HepG2 (cell line): Measurements from ENCODE around the gene USP7. TPM values are rescaled to one million over a fixed set of nuclear protein-coding genes. Genes with fewer than 3 reads are reported as not detected.

Source experiments
- ATAD3A ChIP-seq: sonication (generic); formaldehyde crosslinking; IDR thresholded peaks from 2 replicates; pipeline ENCODE4 v1.4.0; 2020; ENCODE audit warnings: missing genetic modification reagents
- CEBPZ ChIP-seq: IDR thresholded peaks from 2 replicates; pipeline ENCODE4 v1.6.1; 2012; ENCODE audit warnings: low read length, improper control_type of control experiment
- ELK4 ChIP-seq: sonication (generic); formaldehyde crosslinking; IDR thresholded peaks from 2 replicates; pipeline ENCODE4 v1.9.0; 2021; ENCODE audit warnings: missing genetic modification reagents, borderline replicate concordance
- FOXP4 ChIP-seq: sonication (generic); formaldehyde crosslinking; IDR thresholded peaks from 2 replicates; pipeline ENCODE4 v1.4.0; 2020; ENCODE audit warnings: missing genetic modification reagents
- MAZ ChIP-seq, 2 experiments: sonication (generic) in 1 of 2; formaldehyde crosslinking in 1 of 2; IDR thresholded peaks; 2 replicates each; pipeline versions ENCODE4 v1.5.0 to v1.6.1; 2012 to 2020; ENCODE audit warnings: low read depth in 2 of 2, mild to moderate bottlenecking in 2 of 2, borderline replicate concordance in 1 of 2, improper control_type of control experiment in 1 of 2, low read length in 1 of 2, missing genetic modification reagents in 1 of 2, moderate library complexity in 1 of 2
- MIER3 ChIP-seq: IDR thresholded peaks from 2 replicates; pipeline ENCODE4 v1.6.1; 2016; ENCODE audit warnings: missing compliant biosample characterization, borderline replicate concordance
- SNAI1 ChIP-seq: sonication (generic); formaldehyde crosslinking; IDR thresholded peaks from 2 replicates; pipeline ENCODE4 v1.5.0; 2020; ENCODE audit warnings: mild to moderate bottlenecking, missing genetic modification reagents, borderline replicate concordance
- SP5 ChIP-seq: IDR thresholded peaks from 2 replicates; pipeline ENCODE4 v1.6.1; 2016; ENCODE audit warnings: low read depth, borderline replicate concordance
- TCF7 ChIP-seq: sonication (generic); IDR thresholded peaks from 2 replicates; pipeline ENCODE4 v1.6.1; 2016; ENCODE audit warnings: antibody characterized with exemption, low read depth
- WIZ ChIP-seq: sonication (generic); formaldehyde crosslinking; IDR thresholded peaks from 2 replicates; pipeline ENCODE4 v1.5.1; 2020; ENCODE audit warnings: mild to moderate bottlenecking, missing genetic modification reagents
- ZBTB42 ChIP-seq: sonication (generic); formaldehyde crosslinking; IDR thresholded peaks from 2 replicates; pipeline ENCODE4 v1.5.0; 2020; ENCODE audit warnings: mild to moderate bottlenecking, missing genetic modification reagents
- ZBTB43 ChIP-seq: sonication (generic); formaldehyde crosslinking; conservative IDR thresholded peaks from 2 replicates; pipeline ENCODE4 v1.4.0; 2020; ENCODE audit warnings: missing genetic modification reagents
- ZNF274 ChIP-seq: sonication (generic); formaldehyde crosslinking; IDR thresholded peaks from 2 replicates; pipeline ENCODE4 v1.5.1; 2020; ENCODE audit warnings: mild to moderate bottlenecking, missing genetic modification reagents
- ZNF598 ChIP-seq: sonication (generic); formaldehyde crosslinking; IDR thresholded peaks from 2 replicates; pipeline ENCODE4 v1.5.1; 2020; ENCODE audit warnings: mild to moderate bottlenecking, missing genetic modification reagents, borderline replicate concordance
- ZNF703 ChIP-seq: sonication (generic); formaldehyde crosslinking; IDR thresholded peaks from 2 replicates; pipeline ENCODE4 v1.5.1; 2020; ENCODE audit warnings: missing genetic modification reagents, mild to moderate bottlenecking, moderate library complexity, borderline replicate concordance
- ZNF746 ChIP-seq: sonication (generic); formaldehyde crosslinking; IDR thresholded peaks from 2 replicates; pipeline ENCODE4 v1.8.0; 2022; ENCODE audit warnings: mild to moderate bottlenecking, missing genetic modification reagents
- ZNF790 ChIP-seq: sonication (generic); formaldehyde crosslinking; IDR thresholded peaks from 2 replicates; pipeline ENCODE4 v1.8.0; 2022; ENCODE audit warnings: missing genetic modification reagents, mild to moderate bottlenecking, borderline replicate concordance
- polyA plus RNA-seq, 8 experiments: library from polyadenylated mRNA; depleted of rRNA in 3 of 8; stranded (reverse) in 7 of 8; unstranded in 1 of 8; fragments of >200 nt; fragmentation: Illumina TruSeq in 4 of 8; extraction: Trizol in 4 of 8; gene quantifications; 2 replicates each; pipeline versions ENCODE4 v1.2.1 to v1.2.3, GENCODE V29; 2011 to 2016; ENCODE audit warnings: low read depth in 4 of 8, missing spikeins in 1 of 8, mixed read lengths in 1 of 8; ENCODE audit not compliant: insufficient read depth in 1 of 8
- total RNA-seq, 5 experiments: library from RNA; depleted of rRNA; stranded (reverse); fragments of >200 nt; fragmentation: Illumina TruSeq; extraction: Trizol; gene quantifications; 2 replicates each; pipeline ENCODE4 v1.2.3, GENCODE V29; 2016; ENCODE audit warnings: low read depth in 1 of 5

The USP7 gene
- total and polyA plus RNA-seq, 2 of the 13 experiments (the other 11 are each of a cell fraction or from before 2014, with no cell fraction given) = 52.5 to 173 TPM

- TF ChIP-seq CEBPZ (no peak), FOXP4 (peak; percentile 39; the same call in 1 of the 2 replicates), SP5 (CRISPR knock-in tag) (no peak), MIER3 (CRISPR knock-in tag) (no peak), ZNF790 (CRISPR knock-in tag) (no peak), ZNF746 (CRISPR knock-in tag) (no peak), ELK4 (CRISPR knock-in tag) (no peak), WIZ (CRISPR knock-in tag) (no peak), ATAD3A (CRISPR knock-in tag) (no peak), ZNF598 (CRISPR knock-in tag) (peak; percentile 81; the same call in 1 of the 2 replicates), TCF7 (no peak), ZBTB43 (no peak), ZNF274 (peak; percentile 79; the same call in 1 of the 2 replicates), MAZ (IDR thresholded peaks at IDR 0.05; ENCODE audit: borderline replicate concordance, low read depth, low read length) (no peak), MAZ (CRISPR knock-in tag; IDR thresholded peaks at IDR 0.05; ENCODE audit: low read depth) (no peak), ZBTB42 (CRISPR knock-in tag) (0 out of 2 replicates have a peak, but pooled peaks have one; percentile 52), ZNF703 (CRISPR knock-in tag) (no peak), SNAI1 (CRISPR knock-in tag) (no peak)
Observed at GRCh38 chr16:8867216-8867931, 96.3 kb downstream of the USP7 start (continued).
